Measurements from ENCODE around the gene TAAR1. TPM values are rescaled to one million over a fixed set of nuclear protein-coding genes. Genes with fewer than 3 reads are reported as not detected.
"Not testable (repeated sequence)": the region's sequence is repeated elsewhere in the genome, so short reads cannot be mapped to it uniquely, and the experiment has no call there.

TAAR1 gene
- total and polyA plus RNA-seq, 2 donors (not counting 3 experiments of a cell fraction or from before 2014, with no cell fraction given): not detected

GRCh38 chr6:132708002-132708401 is 49.0 kb upstream of the TAAR1 start:
- Histone ChIP-seq H2AFZ (ENCODE audit: low read depth, low read length) (no peak overlapping the region), H3K36me3 (ENCODE audit: control insufficient read depth in 2 of 2, extremely low read depth in 1 of 2, insufficient read depth in 2 of 2, low read length in 2 of 2) (no peaks in the 10 kb centered on the region), H3K4me2 (ENCODE audit: insufficient read depth, low read length) (no peak overlapping the region), H3K79me2 (ENCODE audit: control insufficient read depth, insufficient read depth, low read length) (no peaks in the 10 kb centered on the region), H4K20me1 (replicated peaks; ENCODE audit: control insufficient read depth, extremely low read depth, insufficient read depth, low read length) (no peaks in the 10 kb centered on the region), H3K4me1 (ENCODE audit: control insufficient read depth, extremely low read depth, insufficient read depth, low read length) (no peaks in the 10 kb centered on the region), H3K9me3 (replicated peaks; ENCODE audit: control insufficient read depth, insufficient read depth, low read length) (no peaks in the 10 kb centered on the region), H3K9ac (replicated peaks; ENCODE audit: extremely low read depth, insufficient read depth, low read length) (no peak overlapping the region), H3K27ac (ENCODE audit: insufficient read depth, low read depth, low read length) (no peak overlapping the region), H3K27me3 (ENCODE audit: control insufficient read depth in 2 of 2, insufficient read depth in 2 of 2, low read length in 2 of 2) (no peaks in the 10 kb centered on the region), H3K9me1 (replicated peaks; ENCODE audit: control insufficient read depth, extremely low read depth, insufficient read depth, low read length) (no peaks in the 10 kb centered on the region), H3K4me3 (replicated peaks in 1 of 3; ENCODE audit: insufficient read depth in 1 of 3, low read depth in 1 of 3, low read length in 3 of 3) (no peak overlapping the region)
- no peak for DNase-seq (ENCODE audit: low read depth, low spot score)
- CTCF ChIA-PET: no interaction called here
- dilution Hi-C loops (cut with MboI; ENCODE audit: extremely low pct_ligation_motif_present, low sequenced_read_pairs) (no loop called here), intact Hi-C loops (cut with micrococcal nuclease) (no loop called here)
- no peak for FAIRE-seq
- POLR2A ChIA-PET: no interaction called here
- TF ChIP-seq JUN (IDR thresholded peaks at IDR 0.05; ENCODE audit: borderline replicate concordance, insufficient read depth, insufficient read length, low read depth) (no peak), GATA2 (IDR thresholded peaks at IDR 0.05; ENCODE audit: insufficient read depth, insufficient read length, low read depth, low read length) (no peak), EZH2 (IDR thresholded peaks at IDR 0.05; ENCODE audit: borderline replicate concordance, low read depth, low read length, severe bottlenecking) (no peak), FOS (IDR thresholded peaks at IDR 0.05; ENCODE audit: borderline replicate concordance, insufficient read depth, low read length) (no peak), CTCF (IDR thresholded peaks at IDR 0.05; ENCODE audit: extremely low read depth in 1 of 2, insufficient read depth in 1 of 2, low read depth in 1 of 2, low read length in 2 of 2) (no peak)
- no TSS peak for BruUV-seq (replicated peaks)

- H3K4me1 ChIP-seq (ENCODE audit: control insufficient read depth, extremely low read depth, insufficient read depth, low read length); H3K9me1 ChIP-seq (replicated peaks; ENCODE audit: control insufficient read depth, extremely low read depth, insufficient read depth, low read length); H3K4me2 ChIP-seq (ENCODE audit: insufficient read depth, low read length); H3K9me3 ChIP-seq (replicated peaks; ENCODE audit: control insufficient read depth, insufficient read depth, low read length); H3K27me3 ChIP-seq (ENCODE audit: control insufficient read depth in 2 of 2, insufficient read depth in 2 of 2, low read length in 2 of 2); H3K4me3 ChIP-seq (replicated peaks in 1 of 3; ENCODE audit: insufficient read depth in 1 of 3, low read depth in 1 of 3, low read length in 3 of 3); intact Hi-C loops (cut with micrococcal nuclease); H2AFZ ChIP-seq (ENCODE audit: low read depth, low read length); dilution Hi-C loops (cut with MboI; ENCODE audit: extremely low pct_ligation_motif_present, low sequenced_read_pairs); POLR2A ChIA-PET; CTCF ChIA-PET; H3K9ac ChIP-seq (replicated peaks; ENCODE audit: extremely low read depth, insufficient read depth, low read length); H3K27ac ChIP-seq (ENCODE audit: insufficient read depth, low read depth, low read length); H3K36me3 ChIP-seq (ENCODE audit: control insufficient read depth in 2 of 2, extremely low read depth in 1 of 2, insufficient read depth in 2 of 2, low read length in 2 of 2); H3K79me2 ChIP-seq (ENCODE audit: control insufficient read depth, insufficient read depth, low read length); H4K20me1 ChIP-seq (replicated peaks; ENCODE audit: control insufficient read depth, extremely low read depth, insufficient read depth, low read length); FAIRE-seq; BruUV-seq (replicated peaks); DNase-seq (ENCODE audit: low read depth, low spot score): not testable (repeated sequence)
Observed at GRCh38 chr6:132706756-132707155, 47.8 kb upstream of the TAAR1 start.
